ENCODE results near the gene HFM1.
"Not testable (repeated sequence)": the region's sequence is repeated elsewhere in the genome, so short reads cannot be mapped to it uniquely, and the experiment has no call there.

HFM1 gene

GRCh38 chr1:91422523-91422922 lies 17.9 kb upstream of the HFM1 start:
- H3K27ac ChIP-seq (ENCODE audit: low read depth, low read length); H3K9me3 ChIP-seq (ENCODE audit: control insufficient read depth, insufficient read depth, low read length); H3K36me3 ChIP-seq (ENCODE audit: control insufficient read depth, insufficient read depth, low read length); H3K4me1 ChIP-seq (ENCODE audit: control insufficient read depth, insufficient read depth, low read length); H3K27me3 ChIP-seq (ENCODE audit: control insufficient read depth, insufficient read depth, low read length); H3K4me3 ChIP-seq (ENCODE audit: low read depth, low read length); H3K9ac ChIP-seq (ENCODE audit: low read depth, low read length): not testable (repeated sequence)

DNA sequence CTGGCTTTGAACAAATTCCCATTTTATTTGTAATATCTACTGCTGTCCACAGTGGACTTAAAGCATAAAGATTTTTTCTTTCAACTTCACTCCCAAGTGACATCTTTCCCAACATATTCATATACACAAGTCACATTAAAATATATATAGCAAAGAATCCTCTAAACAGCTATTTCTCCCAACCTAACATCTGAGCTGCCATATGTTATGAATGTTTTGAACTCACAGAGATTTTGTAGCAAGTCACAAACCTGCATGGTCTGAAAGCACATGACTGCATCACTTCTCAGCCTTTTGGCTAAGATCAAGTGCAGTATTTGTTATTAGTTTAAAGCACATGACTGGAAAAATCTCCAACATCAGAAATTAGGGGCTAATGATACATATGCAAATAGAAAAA lies 7.7 kb upstream of the HFM1 start:
- no peaks in the 10 kb centered on the region for H3K27me3 ChIP-seq (ENCODE audit: control insufficient read depth, insufficient read depth, low read length)
- no peaks in the 10 kb centered on the region for H3K36me3 ChIP-seq (ENCODE audit: control insufficient read depth, insufficient read depth, low read length)

DNA sequence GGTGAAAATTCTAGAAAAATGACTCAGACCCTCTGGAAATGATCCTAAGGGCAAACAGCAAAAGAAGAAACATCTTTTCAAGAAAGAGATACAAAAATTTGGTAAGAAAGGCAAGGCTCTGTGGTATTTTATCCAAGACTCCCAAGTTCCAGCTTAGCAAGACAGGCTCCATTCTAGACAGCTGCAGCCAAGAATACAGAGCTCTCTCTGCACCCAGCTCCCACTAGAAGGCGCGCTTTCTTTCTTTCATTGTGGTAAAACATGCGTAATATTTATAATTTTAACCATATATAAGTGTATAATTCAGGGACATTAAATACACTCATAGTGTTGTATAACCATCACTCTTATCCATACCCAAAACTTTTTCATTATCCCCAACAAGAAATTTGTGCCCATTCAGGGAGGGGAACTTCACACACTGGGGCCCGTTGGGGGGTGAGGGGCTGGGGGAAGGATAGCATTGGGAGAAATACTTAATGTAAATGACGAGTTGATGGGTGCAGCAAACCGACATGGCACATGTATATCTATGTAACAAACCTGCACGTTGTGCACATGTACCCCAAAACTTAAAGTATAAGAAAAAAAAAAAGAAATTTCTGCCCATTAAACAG lies 2.2 kb upstream of the HFM1 start:
- Histone ChIP-seq H3K9me3 (ENCODE audit: control insufficient read depth, insufficient read depth, low read length) (no peaks in the 10 kb centered on the region), H3K36me3 (ENCODE audit: control insufficient read depth, insufficient read depth, low read length) (no peaks in the 10 kb centered on the region), H3K27me3 (ENCODE audit: control insufficient read depth, insufficient read depth, low read length) (no peaks in the 10 kb centered on the region), H3K4me1 (ENCODE audit: control insufficient read depth, insufficient read depth, low read length) (peaks cover 5% of the 10 kb centered on the region; the same call in 1 of the 2 replicates), H3K9ac (ENCODE audit: low read depth, low read length) (no peak overlapping the region), H3K27ac (ENCODE audit: low read depth, low read length) (no peak overlapping the region), H3K4me3 (ENCODE audit: low read depth, low read length) (no peak overlapping the region)

More for the DNA sequence above, 7.7 kb upstream of the HFM1 start:
- H3K9ac ChIP-seq (ENCODE audit: low read depth, low read length), result no peak overlapping the region
- H3K9me3 ChIP-seq (ENCODE audit: control insufficient read depth, insufficient read depth, low read length), result no peaks in the 10 kb centered on the region
- no peak overlapping the region for H3K27ac ChIP-seq (ENCODE audit: low read depth, low read length)
- H3K4me1 ChIP-seq (ENCODE audit: control insufficient read depth, insufficient read depth, low read length), result no peaks in the 10 kb centered on the region
- no peak overlapping the region for H3K4me3 ChIP-seq (ENCODE audit: low read depth, low read length)

DNA sequence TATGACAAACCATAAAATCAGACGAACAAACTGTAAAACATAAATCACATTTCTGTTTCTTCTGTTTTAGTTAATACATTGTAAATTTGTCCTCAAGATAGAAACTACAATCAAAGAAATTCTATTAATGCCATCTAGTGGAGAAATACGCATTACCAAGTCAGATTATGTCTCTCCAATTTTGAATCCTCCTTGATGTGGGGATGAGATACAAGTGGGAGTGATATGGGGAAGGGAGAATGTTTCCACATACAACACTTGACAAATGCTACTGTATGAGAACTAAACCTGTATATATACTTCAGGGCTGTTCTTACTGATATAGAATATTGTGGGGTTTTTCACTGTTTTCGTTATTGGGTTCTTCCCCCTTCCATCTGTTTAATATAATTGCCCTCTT lies 2.6 kb downstream of the HFM1 start:
- H3K9ac ChIP-seq (ENCODE audit: low read depth, low read length), result no peak overlapping the region
- no peak overlapping the region for H3K27ac ChIP-seq (ENCODE audit: low read depth, low read length)
- H3K36me3 ChIP-seq (ENCODE audit: control insufficient read depth, insufficient read depth, low read length), result no peaks in the 10 kb centered on the region
- no peaks in the 10 kb centered on the region for H3K9me3 ChIP-seq (ENCODE audit: control insufficient read depth, insufficient read depth, low read length)
- no peaks in the 10 kb centered on the region for H3K27me3 ChIP-seq (ENCODE audit: control insufficient read depth, insufficient read depth, low read length)
- peaks cover 5% of the 10 kb centered on the region; the same call in 1 of the 2 replicates for H3K4me1 ChIP-seq (ENCODE audit: control insufficient read depth, insufficient read depth, low read length)
- no peak overlapping the region for H3K4me3 ChIP-seq (ENCODE audit: low read depth, low read length)

- Histone ChIP-seq H3K9ac (ENCODE audit: low read depth, low read length) (no peak overlapping the region), H3K36me3 (ENCODE audit: control insufficient read depth, insufficient read depth, low read length) (no peaks in the 10 kb centered on the region), H3K4me1 (ENCODE audit: control insufficient read depth, insufficient read depth, low read length) (peaks cover 4% of the 10 kb centered on the region; the same call in 1 of the 2 replicates), H3K27ac (ENCODE audit: low read depth, low read length) (no peak overlapping the region), H3K27me3 (ENCODE audit: control insufficient read depth, insufficient read depth, low read length) (no peaks in the 10 kb centered on the region), H3K4me3 (ENCODE audit: low read depth, low read length) (no peak overlapping the region), H3K9me3 (ENCODE audit: control insufficient read depth, insufficient read depth, low read length) (no peaks in the 10 kb centered on the region)
Observed at GRCh38 chr1:91400133-91400725, 4.4 kb downstream of the HFM1 start.

- H3K27ac ChIP-seq (ENCODE audit: low read depth, low read length), result no peak overlapping the region
- H3K36me3 ChIP-seq (ENCODE audit: control insufficient read depth, insufficient read depth, low read length), result no peaks in the 10 kb centered on the region
- H3K27me3 ChIP-seq (ENCODE audit: control insufficient read depth, insufficient read depth, low read length), result no peaks in the 10 kb centered on the region
- H3K9ac ChIP-seq (ENCODE audit: low read depth, low read length), result no peak overlapping the region
- no peaks in the 10 kb centered on the region for H3K4me1 ChIP-seq (ENCODE audit: control insufficient read depth, insufficient read depth, low read length)
- H3K4me3 ChIP-seq (ENCODE audit: low read depth, low read length), result no peak overlapping the region
- no peaks in the 10 kb centered on the region for H3K9me3 ChIP-seq (ENCODE audit: control insufficient read depth, insufficient read depth, low read length)
Observed at GRCh38 chr1:91398291-91398690, 6.3 kb downstream of the HFM1 start.

- Histone ChIP-seq H3K9me3 (ENCODE audit: control insufficient read depth, insufficient read depth, low read length) (no peaks in the 10 kb centered on the region), H3K9ac (ENCODE audit: low read depth, low read length) (no peak overlapping the region), H3K27ac (ENCODE audit: low read depth, low read length) (no peak overlapping the region), H3K4me3 (ENCODE audit: low read depth, low read length) (no peak overlapping the region), H3K27me3 (ENCODE audit: control insufficient read depth, insufficient read depth, low read length) (no peaks in the 10 kb centered on the region), H3K36me3 (ENCODE audit: control insufficient read depth, insufficient read depth, low read length) (no peaks in the 10 kb centered on the region), H3K4me1 (ENCODE audit: control insufficient read depth, insufficient read depth, low read length) (no peaks in the 10 kb centered on the region)
Observed at GRCh38 chr1:91397605-91398004, 7.0 kb downstream of the HFM1 start.

DNA sequence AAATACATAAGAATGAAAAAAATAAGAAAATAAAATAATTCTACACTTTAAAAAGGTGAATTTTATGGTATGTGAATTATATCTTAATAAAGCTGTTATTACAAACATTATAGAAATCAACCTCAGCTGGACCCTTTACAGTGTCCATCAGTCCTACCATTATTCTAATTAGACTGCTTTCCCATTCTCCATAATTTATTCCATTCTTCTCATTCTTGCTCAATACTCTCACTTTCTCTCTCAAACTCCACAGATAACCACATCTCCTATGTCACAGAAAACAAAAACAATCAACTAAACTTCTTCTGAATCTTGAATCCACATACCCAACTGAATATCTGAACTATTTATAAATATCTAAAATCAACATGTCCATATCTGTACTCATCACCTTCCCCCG lies 11.6 kb downstream of the HFM1 start:
- Histone ChIP-seq H3K4me3 (ENCODE audit: low read depth, low read length) (no peak overlapping the region), H3K4me1 (ENCODE audit: control insufficient read depth, insufficient read depth, low read length) (no peaks in the 10 kb centered on the region)

DNA sequence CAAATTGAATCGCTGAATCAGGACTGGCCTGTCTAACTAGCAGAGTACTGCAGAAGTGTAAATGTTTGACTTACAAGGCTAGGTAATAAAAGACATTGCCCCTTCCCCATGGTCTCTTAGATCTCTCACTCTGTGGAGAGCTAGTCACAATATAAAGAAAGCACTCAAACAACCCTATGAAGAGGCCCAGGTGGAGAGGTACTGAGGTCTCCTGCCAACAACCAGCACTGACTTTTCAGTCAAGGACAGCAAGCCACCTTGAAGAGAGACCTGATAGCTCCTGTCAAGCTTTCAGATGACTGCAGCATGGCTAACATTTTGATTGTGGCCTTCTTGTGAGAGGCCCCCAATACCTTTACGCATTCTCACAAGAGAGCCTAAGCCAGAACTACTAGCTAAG lies 18.5 kb downstream of the HFM1 start:
- no peaks in the 10 kb centered on the region for H3K36me3 ChIP-seq (ENCODE audit: control insufficient read depth, insufficient read depth, low read length)
- H3K9me3 ChIP-seq (ENCODE audit: control insufficient read depth, insufficient read depth, low read length), result no peaks in the 10 kb centered on the region
- no peak overlapping the region for H3K9ac ChIP-seq (ENCODE audit: low read depth, low read length)
- H3K4me1 ChIP-seq (ENCODE audit: control insufficient read depth, insufficient read depth, low read length), result no peaks in the 10 kb centered on the region
- no peak overlapping the region for H3K27ac ChIP-seq (ENCODE audit: low read depth, low read length)
- no peaks in the 10 kb centered on the region for H3K27me3 ChIP-seq (ENCODE audit: control insufficient read depth, insufficient read depth, low read length)
- H3K4me3 ChIP-seq (ENCODE audit: low read depth, low read length), result no peak overlapping the region

More for the DNA sequence above, 11.6 kb downstream of the HFM1 start:
- H3K36me3 ChIP-seq (ENCODE audit: control insufficient read depth, insufficient read depth, low read length), result no peaks in the 10 kb centered on the region
- no peaks in the 10 kb centered on the region for H3K27me3 ChIP-seq (ENCODE audit: control insufficient read depth, insufficient read depth, low read length)
- H3K9ac ChIP-seq (ENCODE audit: low read depth, low read length), result no peak overlapping the region
- H3K27ac ChIP-seq (ENCODE audit: low read depth, low read length), result no peak overlapping the region
- H3K9me3 ChIP-seq (ENCODE audit: control insufficient read depth, insufficient read depth, low read length), result no peaks in the 10 kb centered on the region

DNA sequence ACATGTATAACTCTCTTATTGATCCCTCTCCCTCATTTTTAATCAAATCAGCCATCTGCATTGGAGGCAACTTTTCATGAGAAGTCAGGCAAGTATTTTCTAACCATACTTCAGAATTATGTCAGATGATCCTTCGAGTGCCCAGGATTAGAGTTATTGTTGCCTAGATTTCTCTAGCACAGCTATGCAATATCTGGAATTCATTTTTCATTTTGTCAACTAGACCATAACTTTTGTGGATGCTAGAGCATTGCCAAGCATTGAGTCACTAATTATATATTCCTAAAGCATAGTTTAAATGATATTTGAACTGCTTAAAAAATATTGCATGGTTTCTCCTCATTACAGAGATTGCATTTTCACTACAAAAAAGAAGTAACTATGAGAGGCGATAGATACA lies 21.2 kb downstream of the HFM1 start:
- H3K27ac ChIP-seq (ENCODE audit: low read depth, low read length), result no peak overlapping the region
- no peaks in the 10 kb centered on the region for H3K36me3 ChIP-seq (ENCODE audit: control insufficient read depth, insufficient read depth, low read length)
- no peaks in the 10 kb centered on the region for H3K27me3 ChIP-seq (ENCODE audit: control insufficient read depth, insufficient read depth, low read length)
- H3K4me1 ChIP-seq (ENCODE audit: control insufficient read depth, insufficient read depth, low read length), result no peaks in the 10 kb centered on the region
- no peak overlapping the region for H3K9ac ChIP-seq (ENCODE audit: low read depth, low read length)
- H3K9me3 ChIP-seq (ENCODE audit: control insufficient read depth, insufficient read depth, low read length), result no peaks in the 10 kb centered on the region
- no peak overlapping the region for H3K4me3 ChIP-seq (ENCODE audit: low read depth, low read length)

DNA sequence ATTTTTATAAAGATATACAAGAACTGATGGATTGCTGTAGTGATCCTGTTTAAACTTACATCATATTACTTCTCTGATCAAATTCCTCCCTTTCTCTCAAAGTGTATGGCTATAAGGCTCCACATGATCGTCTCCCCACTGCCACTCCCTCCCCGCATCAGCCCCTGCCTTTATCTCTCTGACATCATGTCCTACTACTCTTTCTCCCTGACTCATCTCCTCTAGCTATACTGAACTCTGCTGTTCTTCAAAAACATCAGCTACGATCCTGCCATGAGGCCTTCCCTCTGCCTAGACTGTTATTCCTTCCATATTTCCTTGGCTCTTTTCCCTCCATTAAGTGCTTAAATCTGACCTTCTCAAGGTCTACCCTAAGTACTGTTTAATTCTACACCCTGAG lies 22.8 kb downstream of the HFM1 start:
- Histone ChIP-seq H3K27me3 (ENCODE audit: control insufficient read depth, insufficient read depth, low read length) (no peaks in the 10 kb centered on the region), H3K9me3 (ENCODE audit: control insufficient read depth, insufficient read depth, low read length) (no peaks in the 10 kb centered on the region), H3K36me3 (ENCODE audit: control insufficient read depth, insufficient read depth, low read length) (no peaks in the 10 kb centered on the region), H3K27ac (ENCODE audit: low read depth, low read length) (no peak overlapping the region), H3K4me1 (ENCODE audit: control insufficient read depth, insufficient read depth, low read length) (no peaks in the 10 kb centered on the region), H3K9ac (ENCODE audit: low read depth, low read length) (no peak overlapping the region), H3K4me3 (ENCODE audit: low read depth, low read length) (no peak overlapping the region)
